GM12878 (cell line): Measurements from ENCODE around the gene OR2T12. TPM values are rescaled to one million over a fixed set of nuclear protein-coding genes. Genes with fewer than 3 reads are reported as not detected.

Source experiments
- BCL11A ChIP-seq: IDR thresholded peaks from 2 replicates; pipeline ENCODE4 v1.6.1; 2011; ENCODE audit warnings: low read depth, low read length
- BRCA1 ChIP-seq: IDR thresholded peaks from 2 replicates; pipeline ENCODE4 v1.6.1; 2011; ENCODE audit warnings: low read depth, low read length, improper control_type of control experiment
- CEBPZ ChIP-seq: fragments of 150-350 bp; IDR thresholded peaks from 2 replicates; pipeline ENCODE4 v1.6.1; 2016; ENCODE audit warnings: low read depth, low read length
- CUX1 ChIP-seq: IDR thresholded peaks from 2 replicates; pipeline ENCODE4 v1.6.1; 2012; ENCODE audit warnings: improper control_type of control experiment, low read depth, low read length; ENCODE audit not compliant: insufficient replicate concordance
- EP300 ChIP-seq, 2 experiments: fragments of 150-350 bp in 1 of 2; IDR thresholded peaks; 2 replicates each; pipeline ENCODE4 v1.6.1; 2011 to 2012; ENCODE audit warnings: low read depth in 2 of 2, low read length in 2 of 2, borderline replicate concordance in 1 of 2, improper control_type of control experiment in 1 of 2, inconsistent platforms in 1 of 2; ENCODE audit not compliant: control insufficient read depth in 1 of 2
- FOXM1 ChIP-seq: IDR thresholded peaks from 2 replicates; pipeline ENCODE4 v1.6.1; 2012; ENCODE audit warnings: low read depth, mild to moderate bottlenecking, inconsistent platforms, low read length, moderate library complexity
- IRF5 ChIP-seq: fragments of 450-650 bp; IDR thresholded peaks from 2 replicates; pipeline ENCODE4 v1.6.1; 2017; ENCODE audit warnings: borderline replicate concordance
- NR2C1 ChIP-seq: fragments of 450-650 bp; IDR thresholded peaks from 2 replicates; pipeline ENCODE4 v1.6.1; 2017; ENCODE audit warnings: antibody characterized with exemption, mild to moderate bottlenecking, moderate library complexity
- RAD21 ChIP-seq: IDR thresholded peaks from 2 replicates; pipeline ENCODE4 v1.6.1; 2011; ENCODE audit warnings: mild to moderate bottlenecking, low read depth, low read length, moderate library complexity; ENCODE audit not compliant: insufficient read depth
- SIN3A ChIP-seq: IDR thresholded peaks from 2 replicates; pipeline ENCODE4 v1.6.1; 2012; ENCODE audit warnings: low read depth, low read length, improper control_type of control experiment
- ZNF217 ChIP-seq: fragments of 450-650 bp; IDR thresholded peaks from 2 replicates; pipeline ENCODE4 v1.6.1; 2017; ENCODE audit warnings: antibody characterized with exemption, mild to moderate bottlenecking
- polyA plus RNA-seq, 11 experiments: library from polyadenylated mRNA; depleted of rRNA in 4 of 11; unstranded in 6 of 11; stranded (reverse) in 5 of 11; fragments of >200 nt; fragmentation: Nextera tagmentation in 4 of 11; fragmentation: Illumina TruSeq in 1 of 11; extraction: Ambion mirVana in 4 of 11; extraction: Trizol in 1 of 11; gene quantifications; 1 replicate in 1 of 11; 2 replicates in 10 of 11; pipeline versions ENCODE4 v1.2.1 to v1.2.3, GENCODE V29; 2011 to 2016; ENCODE audit warnings: inconsistent platforms in 2 of 11, missing spikeins in 2 of 11, low read depth in 1 of 11
- total RNA-seq, 4 experiments: library from RNA; depleted of rRNA in 3 of 4; stranded (reverse); fragments of >200 nt in 3 of 4; fragmentation: Illumina TruSeq in 1 of 4; extraction: Trizol in 1 of 4; gene quantifications; 2 replicates each; pipeline versions ENCODE4 v1.2.1 to v1.2.3, GENCODE V29; 2013 to 2021
- TF ChIP-seq, protein P1 (sequence below): fragments of 450-650 bp; IDR thresholded peaks from 2 replicates; pipeline ENCODE4 v1.6.1; 2017; ENCODE audit warnings: mild to moderate bottlenecking, moderate library complexity
- TF ChIP-seq, protein P2 (sequence below): fragments of 450-650 bp; IDR thresholded peaks from 2 replicates; pipeline ENCODE4 v1.6.1; 2017; ENCODE audit warnings: mild to moderate bottlenecking, low read depth, inconsistent platforms; ENCODE audit not compliant: poor library complexity, severe bottlenecking

Gene OR2T12
- total and polyA plus RNA-seq, 10 of the 15 experiments (the other 5 are each of a cell fraction or from before 2014, with no cell fraction given), result not detected

- TF ChIP-seq BRCA1 (no peak), BCL11A (no peak), CUX1 (no peak), SIN3A (no peak), FOXM1 (peak; percentile 35; the same call in 1 of the 2 replicates), CEBPZ (no peak), EP300 (IDR thresholded peaks at IDR 0.05; ENCODE audit: borderline replicate concordance in 1 of 2, control insufficient read depth in 1 of 2, low read depth in 2 of 2, low read length in 2 of 2) (no peak), ZNF217 (no peak), NR2C1 (no peak), IRF5 (no peak), RAD21 (peak; percentile 87)
- TF ChIP-seq, protein P1, sequence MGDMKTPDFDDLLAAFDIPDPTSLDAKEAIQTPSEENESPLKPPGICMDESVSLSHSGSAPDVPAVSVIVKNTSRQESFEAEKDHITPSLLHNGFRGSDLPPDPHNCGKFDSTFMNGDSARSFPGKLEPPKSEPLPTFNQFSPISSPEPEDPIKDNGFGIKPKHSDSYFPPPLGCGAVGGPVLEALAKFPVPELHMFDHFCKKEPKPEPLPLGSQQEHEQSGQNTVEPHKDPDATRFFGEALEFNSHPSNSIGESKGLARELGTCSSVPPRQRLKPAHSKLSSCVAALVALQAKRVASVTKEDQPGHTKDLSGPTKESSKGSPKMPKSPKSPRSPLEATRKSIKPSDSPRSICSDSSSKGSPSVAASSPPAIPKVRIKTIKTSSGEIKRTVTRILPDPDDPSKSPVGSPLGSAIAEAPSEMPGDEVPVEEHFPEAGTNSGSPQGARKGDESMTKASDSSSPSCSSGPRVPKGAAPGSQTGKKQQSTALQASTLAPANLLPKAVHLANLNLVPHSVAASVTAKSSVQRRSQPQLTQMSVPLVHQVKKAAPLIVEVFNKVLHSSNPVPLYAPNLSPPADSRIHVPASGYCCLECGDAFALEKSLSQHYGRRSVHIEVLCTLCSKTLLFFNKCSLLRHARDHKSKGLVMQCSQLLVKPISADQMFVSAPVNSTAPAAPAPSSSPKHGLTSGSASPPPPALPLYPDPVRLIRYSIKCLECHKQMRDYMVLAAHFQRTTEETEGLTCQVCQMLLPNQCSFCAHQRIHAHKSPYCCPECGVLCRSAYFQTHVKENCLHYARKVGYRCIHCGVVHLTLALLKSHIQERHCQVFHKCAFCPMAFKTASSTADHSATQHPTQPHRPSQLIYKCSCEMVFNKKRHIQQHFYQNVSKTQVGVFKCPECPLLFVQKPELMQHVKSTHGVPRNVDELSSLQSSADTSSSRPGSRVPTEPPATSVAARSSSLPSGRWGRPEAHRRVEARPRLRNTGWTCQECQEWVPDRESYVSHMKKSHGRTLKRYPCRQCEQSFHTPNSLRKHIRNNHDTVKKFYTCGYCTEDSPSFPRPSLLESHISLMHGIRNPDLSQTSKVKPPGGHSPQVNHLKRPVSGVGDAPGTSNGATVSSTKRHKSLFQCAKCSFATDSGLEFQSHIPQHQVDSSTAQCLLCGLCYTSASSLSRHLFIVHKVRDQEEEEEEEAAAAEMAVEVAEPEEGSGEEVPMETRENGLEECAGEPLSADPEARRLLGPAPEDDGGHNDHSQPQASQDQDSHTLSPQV, result no peak
- TF ChIP-seq, protein P2, sequence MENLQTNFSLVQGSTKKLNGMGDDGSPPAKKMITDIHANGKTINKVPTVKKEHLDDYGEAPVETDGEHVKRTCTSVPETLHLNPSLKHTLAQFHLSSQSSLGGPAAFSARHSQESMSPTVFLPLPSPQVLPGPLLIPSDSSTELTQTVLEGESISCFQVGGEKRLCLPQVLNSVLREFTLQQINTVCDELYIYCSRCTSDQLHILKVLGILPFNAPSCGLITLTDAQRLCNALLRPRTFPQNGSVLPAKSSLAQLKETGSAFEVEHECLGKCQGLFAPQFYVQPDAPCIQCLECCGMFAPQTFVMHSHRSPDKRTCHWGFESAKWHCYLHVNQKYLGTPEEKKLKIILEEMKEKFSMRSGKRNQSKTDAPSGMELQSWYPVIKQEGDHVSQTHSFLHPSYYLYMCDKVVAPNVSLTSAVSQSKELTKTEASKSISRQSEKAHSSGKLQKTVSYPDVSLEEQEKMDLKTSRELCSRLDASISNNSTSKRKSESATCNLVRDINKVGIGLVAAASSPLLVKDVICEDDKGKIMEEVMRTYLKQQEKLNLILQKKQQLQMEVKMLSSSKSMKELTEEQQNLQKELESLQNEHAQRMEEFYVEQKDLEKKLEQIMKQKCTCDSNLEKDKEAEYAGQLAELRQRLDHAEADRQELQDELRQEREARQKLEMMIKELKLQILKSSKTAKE, result peak; percentile 48
Observed at GRCh38 chr1:248243204-248243603, 60.0 kb downstream of the OR2T12 start (continued).
